CD4-positive, CD25-positive, alpha-beta regulatory T cell (primary cell): ENCODE results near the gene EPB41L2. TPM values are rescaled to one million over a fixed set of nuclear protein-coding genes. Genes with fewer than 3 reads are reported as not detected.
A peak's percentile ranks its signal among the peaks of the same experiment; 100 is the strongest.

Source experiments
- ATAC-seq, 2 donors: fragments of 150-1000 bp; cut with Tn5 transposase; one replicate each; pipeline ENCODE4 v1.10.0; 2021; ENCODE audit warnings: low read depth in 2 of 2, moderate number of reproducible peaks in 2 of 2, moderate library complexity in 1 of 2
- DNase-seq, 3 donors: peaks; one replicate each; pipeline versions ENCODE4 v3.0.0 to v3.0.0-alpha.2; 2012 to 2022; ENCODE audit warnings: mixed read lengths in 1 of 3
- H3K27ac ChIP-seq: one replicate; pipeline ENCODE4 v1.7.0; 2013; ENCODE audit warnings: mild to moderate bottlenecking, low read length; ENCODE audit not compliant: insufficient read depth, poor library complexity, severe bottlenecking
- H3K27me3 ChIP-seq: one replicate; pipeline ENCODE4 v1.7.0; 2013; ENCODE audit warnings: low read length; ENCODE audit not compliant: control insufficient read depth, insufficient read depth
- H3K36me3 ChIP-seq: one replicate; pipeline ENCODE4 v1.7.0; 2013; ENCODE audit warnings: mild to moderate bottlenecking, low read length, moderate library complexity; ENCODE audit not compliant: control insufficient read depth, insufficient read depth
- H3K4me1 ChIP-seq: 2 replicates; pipeline ENCODE4 v1.7.0; 2013; ENCODE audit warnings: mild to moderate bottlenecking, low read length; ENCODE audit not compliant: insufficient read depth, control insufficient read depth, poor library complexity, severe bottlenecking
- H3K4me3 ChIP-seq: one replicate; pipeline ENCODE4 v1.7.0; 2013; ENCODE audit warnings: low read depth, mild to moderate bottlenecking, low read length, moderate library complexity
- H3K9me3 ChIP-seq, 2 experiments: 1 replicate in 1 of 2; 2 replicates in 1 of 2; pipeline ENCODE4 v1.7.0; 2013; ENCODE audit warnings: low read length in 2 of 2, mild to moderate bottlenecking in 1 of 2, moderate library complexity in 1 of 2; ENCODE audit not compliant: control insufficient read depth in 2 of 2
- H3K27ac Mint-ChIP-seq, 3 donors: one replicate each; pipeline ENCODE4 v1.8.0; 2020 to 2022; ENCODE audit warnings: mild to moderate bottlenecking in 3 of 3, mixed read lengths in 3 of 3, moderate library complexity in 2 of 3
- H3K27me3 Mint-ChIP-seq: one replicate; pipeline ENCODE4 v1.8.0; 2022; ENCODE audit warnings: mild to moderate bottlenecking, mixed read lengths
- H3K36me3 Mint-ChIP-seq: one replicate; pipeline ENCODE4 v1.8.0; 2020; ENCODE audit warnings: mixed read lengths
- H3K4me1 Mint-ChIP-seq, 4 donors: one replicate each; pipeline ENCODE4 v1.8.0; 2020 to 2022; ENCODE audit warnings: mixed read lengths in 4 of 4, mild to moderate bottlenecking in 1 of 4
- H3K4me3 Mint-ChIP-seq, 4 donors: one replicate each; pipeline ENCODE4 v1.8.0; 2020 to 2022; ENCODE audit warnings: mild to moderate bottlenecking in 4 of 4, mixed read lengths in 4 of 4, moderate library complexity in 3 of 4
- H3K9me3 Mint-ChIP-seq, 7 donors: one replicate each; pipeline ENCODE4 v1.8.0; 2020 to 2022; ENCODE audit warnings: mixed read lengths in 7 of 7, mild to moderate bottlenecking in 3 of 7, moderate library complexity in 2 of 7
- polyA plus RNA-seq, 4 donors: library from polyadenylated mRNA; unstranded; fragments of 300-500 nt; fragmentation: Illumina TruSeq; gene quantifications; one replicate each; pipeline ENCODE4 v1.2.3, GENCODE V29; 2021
- total RNA-seq: library from RNA; stranded (reverse); gene quantifications from one replicate; pipeline ENCODE4 v1.2.3, GENCODE V29; 2022

Gene EPB41L2
- total RNA-seq (13.6 TPM), polyA plus RNA-seq (1 to 10 TPM; 3.3 to 4.1 (median 3.6) TPM)

GRCh38 chr6:131063028-131063763, at the start of gene EPB41L2:
TSS of gene EPB41L2 (minus strand) at chr6:131063245. CDS start at chr6:130956485, 106,760 bp downstream.
- H3K4me1 Mint-ChIP-seq: peaks cover 7 to 24% (median 18%) of the 10 kb centered on the region in 4 donors
- peaks cover 31% of the 10 kb centered on the region for H3K27me3 Mint-ChIP-seq
- H3K9me3 Mint-ChIP-seq: peaks cover 0 to 7% (median 0%) of the 10 kb centered on the region in 7 donors
- peak within 1 kb of the TSS; percentile 77 for H3K4me3 ChIP-seq
- H3K4me3 Mint-ChIP-seq: peak within 1 kb of the TSS; percentile 82 to 91 (median 88)
- H3K36me3 Mint-ChIP-seq: no peaks in the 10 kb centered on the region
- H3K27ac ChIP-seq: no peak within 1 kb of the TSS
- peaks cover 2% of the 10 kb centered on the region for H3K27me3 ChIP-seq
- ATAC-seq: peak; percentile 71 to 73
- H3K4me1 ChIP-seq: peaks cover 20% of the 10 kb centered on the region
- H3K36me3 ChIP-seq: no peaks in the 10 kb centered on the region
- DNase-seq: peak; percentile 62 to 81 (median 69)
- peak within 1 kb of the TSS; percentile 43 to 82 (median 56) for H3K27ac Mint-ChIP-seq
- H3K9me3 ChIP-seq: no peaks in the 10 kb centered on the region

GRCh38 chr6:131112249-131112648, 49.2 kb upstream of the EPB41L2 start:
- Histone ChIP-seq H3K9me3 (no peaks in the 10 kb centered on the region), H3K4me3 (no peak overlapping the region), H3K4me1 (no peaks in the 10 kb centered on the region), H3K27ac (no peak overlapping the region), H3K27me3 (peaks cover 2% of the 10 kb centered on the region), H3K36me3 (no peaks in the 10 kb centered on the region)
- no peaks in the 10 kb centered on the region for H3K36me3 Mint-ChIP-seq
- H3K4me1 Mint-ChIP-seq: no peaks in the 10 kb centered on the region
- DNase-seq: no peak
- H3K27ac Mint-ChIP-seq: peak overlapping the region in 1 of 3 donors; percentile 38
- peaks cover 14% of the 10 kb centered on the region for H3K27me3 Mint-ChIP-seq
- H3K9me3 Mint-ChIP-seq: no peaks in the 10 kb centered on the region
- no peak overlapping the region for H3K4me3 Mint-ChIP-seq
- ATAC-seq: no peak

DNA sequence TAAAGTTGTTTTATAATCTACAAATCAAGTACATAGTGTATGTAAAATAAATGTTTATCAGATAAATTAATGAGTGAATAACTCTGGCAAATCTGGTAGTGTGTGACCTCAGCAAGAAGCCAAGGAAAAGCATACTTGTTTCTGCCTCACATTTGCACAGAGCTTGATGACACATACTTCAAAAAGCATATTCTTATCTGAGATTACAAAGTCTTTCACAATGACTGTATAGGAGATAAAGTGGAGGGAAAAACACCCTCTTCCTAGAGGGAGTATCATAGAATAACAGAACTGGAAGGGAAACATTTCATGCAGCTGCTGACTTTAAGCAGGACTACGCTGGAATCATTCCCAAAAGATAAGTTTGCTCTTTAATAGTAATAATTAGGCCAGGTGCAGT, 44.1 kb upstream of the EPB41L2 start:
- no peaks in the 10 kb centered on the region for H3K36me3 Mint-ChIP-seq
- peaks cover 5% of the 10 kb centered on the region for H3K27me3 Mint-ChIP-seq
- H3K4me3 Mint-ChIP-seq: no peak overlapping the region
- peaks cover 0 to 1% (median 0%) of the 10 kb centered on the region in 7 donors for H3K9me3 Mint-ChIP-seq
- Histone ChIP-seq H3K27me3 (peaks cover 2% of the 10 kb centered on the region), H3K4me1 (no peaks in the 10 kb centered on the region), H3K4me3 (no peak overlapping the region), H3K27ac (no peak overlapping the region), H3K9me3 (no peaks in the 10 kb centered on the region), H3K36me3 (no peaks in the 10 kb centered on the region)
- ATAC-seq (no peak), DNase-seq (no peak)
- H3K27ac Mint-ChIP-seq: no peak overlapping the region
- H3K4me1 Mint-ChIP-seq: no peaks in the 10 kb centered on the region

DNA sequence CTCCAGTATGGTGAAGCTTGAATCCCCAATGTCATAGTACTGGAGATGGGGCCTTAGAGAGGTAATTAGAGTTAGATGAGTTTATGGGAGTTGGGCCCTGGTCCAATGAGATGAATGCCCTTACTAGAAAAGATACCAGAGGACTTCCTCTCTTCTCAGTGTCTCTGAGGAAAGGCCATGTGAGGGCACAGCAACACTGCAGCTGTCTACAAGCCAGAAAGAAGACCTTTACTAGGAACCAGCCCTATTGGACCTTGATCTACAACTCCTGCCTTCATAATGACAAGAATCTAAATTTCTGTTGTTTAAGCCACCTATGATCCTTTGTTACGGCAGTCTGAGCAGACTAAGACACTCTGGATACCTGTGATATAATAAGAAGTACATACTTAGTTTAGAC, 40.9 kb upstream of the EPB41L2 start:
- Mint-ChIP-seq H3K4me1 (no peaks in the 10 kb centered on the region), H3K27ac (peak overlapping the region in 1 of 3 donors; percentile 60), H3K4me3 (no peak overlapping the region), H3K36me3 (no peaks in the 10 kb centered on the region), H3K27me3 (peaks cover 4% of the 10 kb centered on the region), H3K9me3 (peaks cover 0 to 8% (median 0%) of the 10 kb centered on the region in 7 donors)
- H3K9me3 ChIP-seq: no peaks in the 10 kb centered on the region
- no peak overlapping the region for H3K27ac ChIP-seq
- no peaks in the 10 kb centered on the region for H3K27me3 ChIP-seq
- no peaks in the 10 kb centered on the region for H3K36me3 ChIP-seq
- no peak overlapping the region for H3K4me3 ChIP-seq
- DNase-seq: no peak
- ATAC-seq: no peak
- H3K4me1 ChIP-seq: no peaks in the 10 kb centered on the region

DNA sequence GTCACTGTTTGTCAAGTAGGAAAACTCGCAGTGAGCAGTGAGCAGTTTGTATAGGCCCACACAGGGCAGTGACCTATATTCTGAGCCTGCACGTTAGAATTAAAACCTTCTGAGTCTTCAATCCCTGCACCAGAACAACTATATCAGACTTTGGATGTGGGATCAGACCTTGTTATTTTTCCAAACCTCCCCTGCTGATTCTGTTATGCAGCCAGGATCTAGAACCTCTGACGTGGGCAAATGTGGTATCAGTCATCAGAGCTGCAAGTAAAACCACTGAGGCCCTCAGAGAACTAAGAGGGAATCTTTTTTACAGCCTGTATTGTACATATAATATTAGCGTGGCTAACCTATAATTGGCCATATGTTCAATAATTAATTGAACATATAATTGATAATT, 40.3 kb upstream of the EPB41L2 start:
- no peak overlapping the region for H3K4me3 ChIP-seq
- no peak overlapping the region for H3K27ac ChIP-seq
- Mint-ChIP-seq H3K27ac (no peak overlapping the region), H3K36me3 (no peaks in the 10 kb centered on the region), H3K4me1 (no peaks in the 10 kb centered on the region), H3K4me3 (no peak overlapping the region), H3K9me3 (peaks cover 0 to 8% (median 1%) of the 10 kb centered on the region in 7 donors), H3K27me3 (peaks cover 7% of the 10 kb centered on the region)
- DNase-seq: no peak
- ATAC-seq: no peak
- no peaks in the 10 kb centered on the region for H3K9me3 ChIP-seq
- H3K36me3 ChIP-seq: no peaks in the 10 kb centered on the region
- H3K27me3 ChIP-seq: no peaks in the 10 kb centered on the region
- no peaks in the 10 kb centered on the region for H3K4me1 ChIP-seq

DNA sequence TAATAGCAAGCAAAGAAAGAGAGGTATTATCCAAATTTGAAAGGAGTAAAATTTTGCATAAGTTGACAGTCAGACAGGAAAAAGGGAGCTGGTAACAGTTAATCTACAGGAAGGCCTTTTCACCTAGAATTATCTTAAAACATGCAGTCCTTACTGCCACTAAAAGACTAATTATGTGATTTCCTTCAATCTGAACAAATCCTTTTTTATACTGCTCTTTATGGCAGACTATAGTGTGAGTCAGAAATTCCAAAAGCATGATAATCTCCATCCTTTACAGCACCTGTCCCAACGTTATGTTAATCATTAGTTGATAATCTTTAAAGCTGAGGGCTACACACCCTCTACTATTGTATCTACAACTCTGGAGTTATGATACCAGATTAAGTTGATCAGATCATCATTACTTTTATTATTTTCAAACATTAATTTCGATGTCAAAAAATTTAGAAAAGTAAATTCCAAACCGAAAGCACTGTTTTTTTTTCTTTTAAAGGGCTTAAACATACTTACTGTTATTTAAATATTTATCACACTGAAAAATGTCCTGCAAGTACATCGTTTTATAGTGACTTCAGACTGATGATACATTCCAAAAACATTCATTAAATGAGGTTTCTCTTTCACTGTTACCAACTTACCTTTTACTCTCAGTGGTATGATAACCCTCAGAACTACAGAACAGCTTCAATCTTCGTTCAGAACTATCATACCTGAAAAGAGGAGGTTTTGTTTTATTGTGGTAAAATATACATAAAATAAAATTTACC, 39.1 kb upstream of the EPB41L2 start:
- Histone ChIP-seq H3K4me3 (no peak overlapping the region), H3K4me1 (no peaks in the 10 kb centered on the region), H3K9me3 (no peaks in the 10 kb centered on the region), H3K27me3 (no peaks in the 10 kb centered on the region), H3K27ac (no peak overlapping the region), H3K36me3 (no peaks in the 10 kb centered on the region)
- Mint-ChIP-seq H3K9me3 (peaks cover 0 to 9% (median 2%) of the 10 kb centered on the region in 7 donors), H3K27ac (no peak overlapping the region), H3K36me3 (no peaks in the 10 kb centered on the region), H3K4me1 (no peaks in the 10 kb centered on the region), H3K4me3 (no peak overlapping the region), H3K27me3 (peaks cover 6% of the 10 kb centered on the region)
- no peak for DNase-seq
- no peak for ATAC-seq

- DNase-seq (no peak), ATAC-seq (no peak)
- Histone ChIP-seq H3K4me3 (no peak overlapping the region), H3K9me3 (peaks cover 0 to 3% of the 10 kb centered on the region in 2 experiments), H3K27me3 (no peaks in the 10 kb centered on the region), H3K4me1 (no peaks in the 10 kb centered on the region), H3K36me3 (no peaks in the 10 kb centered on the region), H3K27ac (no peak overlapping the region)
- Mint-ChIP-seq H3K27me3 (peaks cover 4% of the 10 kb centered on the region), H3K4me1 (no peaks in the 10 kb centered on the region), H3K9me3 (peaks cover 1 to 10% (median 4%) of the 10 kb centered on the region in 7 donors), H3K36me3 (no peaks in the 10 kb centered on the region), H3K27ac (no peak overlapping the region), H3K4me3 (no peak overlapping the region)
Observed at GRCh38 chr6:131096786-131097185, 33.7 kb upstream of the EPB41L2 start.
